ENCODE results near the gene COL6A5.
"Not testable (repeated sequence)": the region's sequence is repeated elsewhere in the genome, so short reads cannot be mapped to it uniquely, and the experiment has no call there.

Gene COL6A5, protein sequence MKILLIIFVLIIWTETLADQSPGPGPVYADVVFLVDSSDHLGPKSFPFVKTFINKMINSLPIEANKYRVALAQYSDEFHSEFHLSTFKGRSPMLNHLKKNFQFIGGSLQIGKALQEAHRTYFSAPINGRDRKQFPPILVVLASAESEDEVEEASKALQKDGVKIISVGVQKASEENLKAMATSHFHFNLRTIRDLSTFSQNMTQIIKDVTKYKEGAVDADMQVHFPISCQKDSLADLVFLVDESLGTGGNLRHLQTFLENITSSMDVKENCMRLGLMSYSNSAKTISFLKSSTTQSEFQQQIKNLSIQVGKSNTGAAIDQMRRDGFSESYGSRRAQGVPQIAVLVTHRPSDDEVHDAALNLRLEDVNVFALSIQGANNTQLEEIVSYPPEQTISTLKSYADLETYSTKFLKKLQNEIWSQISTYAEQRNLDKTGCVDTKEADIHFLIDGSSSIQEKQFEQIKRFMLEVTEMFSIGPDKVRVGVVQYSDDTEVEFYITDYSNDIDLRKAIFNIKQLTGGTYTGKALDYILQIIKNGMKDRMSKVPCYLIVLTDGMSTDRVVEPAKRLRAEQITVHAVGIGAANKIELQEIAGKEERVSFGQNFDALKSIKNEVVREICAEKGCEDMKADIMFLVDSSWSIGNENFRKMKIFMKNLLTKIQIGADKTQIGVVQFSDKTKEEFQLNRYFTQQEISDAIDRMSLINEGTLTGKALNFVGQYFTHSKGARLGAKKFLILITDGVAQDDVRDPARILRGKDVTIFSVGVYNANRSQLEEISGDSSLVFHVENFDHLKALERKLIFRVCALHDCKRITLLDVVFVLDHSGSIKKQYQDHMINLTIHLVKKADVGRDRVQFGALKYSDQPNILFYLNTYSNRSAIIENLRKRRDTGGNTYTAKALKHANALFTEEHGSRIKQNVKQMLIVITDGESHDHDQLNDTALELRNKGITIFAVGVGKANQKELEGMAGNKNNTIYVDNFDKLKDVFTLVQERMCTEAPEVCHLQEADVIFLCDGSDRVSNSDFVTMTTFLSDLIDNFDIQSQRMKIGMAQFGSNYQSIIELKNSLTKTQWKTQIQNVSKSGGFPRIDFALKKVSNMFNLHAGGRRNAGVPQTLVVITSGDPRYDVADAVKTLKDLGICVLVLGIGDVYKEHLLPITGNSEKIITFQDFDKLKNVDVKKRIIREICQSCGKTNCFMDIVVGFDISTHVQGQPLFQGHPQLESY (N-terminal part only)

DNA sequence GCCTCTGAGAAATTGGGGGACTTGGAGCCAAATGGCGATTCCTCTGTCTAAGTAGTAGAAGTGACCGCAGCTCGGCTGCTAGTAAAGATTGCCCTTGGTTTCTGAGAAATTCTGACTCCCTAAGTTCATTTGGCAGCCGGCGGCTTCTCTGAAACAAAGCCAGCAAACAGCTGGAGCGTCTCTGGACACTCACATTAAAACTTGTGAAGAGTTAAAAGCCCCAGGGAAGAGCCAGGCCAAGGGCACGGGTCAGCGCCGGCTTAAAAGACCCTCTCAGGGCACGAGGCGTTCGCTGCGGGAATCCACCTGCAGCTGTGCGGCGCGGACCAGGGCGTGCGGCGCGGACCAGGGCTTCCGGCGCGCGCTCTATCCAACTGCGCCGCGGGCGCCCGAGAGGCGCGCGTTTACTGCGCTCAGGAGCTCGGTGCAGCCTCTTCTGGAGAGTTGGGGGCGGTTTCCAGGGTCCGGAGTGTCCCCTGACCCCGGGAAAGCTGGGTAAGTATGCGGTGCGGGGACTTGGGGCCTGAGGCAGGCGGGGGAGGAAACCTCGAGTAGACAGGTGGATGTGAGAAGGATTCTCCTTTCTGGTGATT is at the start of gene COL6A5:
COL6A5 (plus strand) TSS at position 186 of the 593 bp plus-strand sequence. CDS start 27,967 bp downstream, outside the sequence.
- no peak for DNase-seq

DNA sequence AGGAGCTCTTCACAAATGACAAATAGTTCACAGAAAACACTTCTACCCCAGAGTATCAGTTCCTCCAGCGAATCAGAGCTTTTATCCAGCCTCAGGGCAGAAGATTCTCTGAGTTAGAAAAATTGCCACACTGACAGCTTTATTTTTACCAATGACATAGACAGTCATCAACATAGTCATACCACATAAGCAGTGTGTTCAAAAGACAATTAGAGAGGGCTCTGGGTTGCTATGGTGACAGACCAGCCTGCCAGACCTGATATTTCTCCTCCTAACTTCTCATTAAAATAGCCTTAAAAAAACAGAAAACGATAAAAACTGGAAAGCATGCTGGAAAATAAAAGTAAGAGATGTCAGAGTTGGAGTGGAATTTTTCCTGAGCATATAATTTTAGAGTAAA is 45.9 kb upstream of the COL6A5 start:
- no peak for DNase-seq

DNA sequence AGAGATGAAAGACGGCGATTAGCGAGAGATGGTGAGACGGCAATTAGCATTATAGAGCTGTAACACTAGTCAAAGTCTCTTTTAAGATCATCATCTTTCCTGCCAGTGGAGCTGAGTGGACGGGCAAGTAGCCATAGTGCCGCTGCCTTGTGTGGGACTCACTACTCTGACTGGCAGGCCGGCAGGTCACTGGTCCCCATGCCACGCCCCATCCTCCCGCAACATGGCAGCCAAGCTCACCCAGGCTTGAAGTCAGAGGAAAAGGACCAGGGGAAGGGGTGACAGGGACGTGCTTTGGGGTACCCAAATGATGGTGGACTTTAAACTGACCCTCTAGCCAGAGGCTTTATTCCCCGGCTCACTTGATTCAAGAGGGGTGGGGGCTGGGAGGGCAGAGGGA is 44.6 kb upstream of the COL6A5 start:
- no peak for DNase-seq

DNA sequence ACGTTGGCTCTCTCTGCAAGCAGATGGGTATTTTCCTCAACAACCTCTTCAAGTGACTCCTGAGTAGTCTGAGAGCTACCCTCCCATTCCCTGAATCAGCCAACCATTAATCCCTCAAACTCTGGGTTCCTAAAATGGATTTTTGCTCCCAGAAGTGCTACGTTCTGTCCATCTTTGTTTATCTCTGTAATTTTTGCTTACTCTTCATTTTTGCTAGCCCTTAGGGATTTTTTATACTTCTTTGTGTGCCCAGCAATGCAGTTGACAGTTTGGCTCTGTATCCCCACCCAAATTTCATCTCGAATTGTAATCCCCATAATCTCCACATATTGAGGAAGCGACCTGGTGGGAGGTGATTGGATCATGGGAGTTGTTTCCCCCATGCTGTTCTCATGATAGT is 35.4 kb upstream of the COL6A5 start:
- DNase-seq: no peak

DNA sequence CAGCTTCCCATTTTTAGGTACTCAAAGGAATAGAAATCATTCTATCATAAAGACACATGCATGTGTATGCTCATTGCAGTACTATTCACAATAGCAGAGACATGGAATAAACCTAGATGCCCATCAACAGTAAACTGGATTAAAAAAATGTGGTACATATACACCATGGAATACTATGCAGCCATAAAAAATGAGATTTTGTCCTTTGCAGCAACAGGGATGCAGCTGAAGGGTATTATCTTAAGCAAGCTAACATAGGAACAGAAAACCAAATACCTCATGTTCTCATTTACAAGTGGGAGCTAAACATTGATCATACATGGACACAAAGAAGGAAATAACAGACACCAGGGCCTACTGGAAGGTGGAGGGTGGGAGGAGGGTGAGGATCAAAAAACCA is 33.1 kb upstream of the COL6A5 start:
- DNase-seq: no peak

DNA sequence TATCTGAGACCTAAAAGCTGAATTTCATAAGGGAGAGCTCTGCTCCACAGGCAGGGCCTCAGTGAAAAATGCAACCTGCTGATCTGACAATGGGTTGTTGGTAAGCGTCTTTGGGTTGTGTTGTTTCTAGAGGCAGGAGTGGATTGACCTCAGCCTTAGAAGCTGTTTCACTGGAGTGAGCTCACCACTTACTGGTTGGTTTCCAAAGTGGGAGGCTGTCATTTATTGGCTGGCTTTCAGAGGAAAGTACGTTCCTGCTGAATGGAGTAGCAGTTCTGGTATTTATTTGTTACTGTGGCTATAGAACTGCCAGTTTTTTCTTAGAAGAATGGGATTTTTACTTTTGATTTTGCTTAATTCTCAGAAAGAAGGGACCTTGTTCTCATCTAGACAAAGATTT is 29.3 kb upstream of the COL6A5 start:
- no peak for DNase-seq

DNA sequence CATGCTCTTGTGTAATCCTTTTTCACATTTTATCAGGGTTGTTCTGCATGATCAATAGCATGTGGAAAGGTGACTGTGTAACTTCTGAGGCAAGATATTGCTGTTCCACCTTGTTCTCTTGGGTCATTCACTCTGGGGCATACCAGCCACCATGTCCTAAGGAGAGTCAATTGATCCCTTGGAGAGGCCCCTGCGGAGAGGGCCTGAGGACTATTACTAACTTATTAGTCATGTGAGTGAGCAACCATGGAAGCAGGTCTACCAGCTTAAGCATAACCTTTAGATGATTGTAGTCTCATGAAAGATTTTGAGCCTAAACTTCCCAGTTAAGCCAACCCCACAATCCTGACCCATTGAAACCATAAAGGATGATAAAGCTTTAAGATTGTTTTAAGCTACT is 22.0 kb upstream of the COL6A5 start:
- no peak for DNase-seq

DNA sequence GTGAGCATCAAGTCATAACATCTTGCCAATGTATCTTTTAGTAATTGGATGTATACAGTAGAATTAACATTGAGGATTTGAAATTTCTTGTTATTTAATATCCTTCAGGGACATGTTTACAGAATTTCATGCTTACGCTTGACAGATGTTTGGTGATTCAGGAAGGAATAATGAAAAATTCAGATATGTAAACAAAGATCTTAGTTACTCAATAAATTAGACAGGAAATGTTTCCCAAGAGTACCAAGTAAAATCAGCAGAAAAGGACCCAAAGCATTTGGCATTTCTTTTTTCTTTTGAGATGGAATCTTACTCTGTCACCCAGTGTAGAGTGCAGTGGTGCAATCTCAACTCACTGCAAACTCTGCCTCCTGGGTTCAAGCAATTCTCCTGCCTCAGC is 4.7 kb upstream of the COL6A5 start:
- DNase-seq: no peak

DNA sequence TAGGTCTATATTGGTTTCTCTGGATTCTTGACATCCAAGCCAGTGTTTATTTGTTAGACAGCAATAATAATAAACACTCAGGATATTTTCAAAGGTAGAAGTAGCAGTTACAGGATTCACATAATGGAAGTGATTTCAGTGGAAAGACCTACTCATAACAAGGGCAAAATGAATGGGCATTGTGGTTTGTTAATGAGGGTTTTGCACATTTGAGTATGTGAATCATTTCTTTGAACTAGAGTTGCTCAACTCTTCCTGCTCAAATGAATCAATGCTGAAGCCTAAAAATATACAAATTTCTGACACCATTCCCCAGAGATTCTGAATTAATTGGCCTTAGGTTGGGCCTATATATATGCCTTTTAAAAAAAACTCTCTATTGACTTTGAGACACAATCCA is 4.1 kb upstream of the COL6A5 start:
- DNase-seq: no peak

DNA sequence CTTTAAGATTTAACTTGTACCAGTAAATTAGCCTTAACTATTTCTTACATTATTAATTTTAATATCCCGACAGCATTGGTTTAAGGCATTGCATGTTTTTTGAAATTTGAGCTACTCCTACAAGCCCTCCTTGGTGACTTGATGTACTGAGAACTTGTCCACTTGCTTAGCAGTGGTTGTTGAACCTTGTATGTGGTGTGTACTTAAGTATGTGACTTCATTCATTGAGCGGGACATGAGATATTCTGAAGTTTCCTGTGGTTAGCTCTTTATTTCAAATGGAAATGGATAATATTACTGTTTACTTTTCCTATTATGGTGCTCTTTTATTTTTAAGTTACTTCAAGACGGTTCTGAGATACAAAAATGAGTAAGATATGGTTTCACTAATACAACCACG is 3.6 kb upstream of the COL6A5 start:
- DNase-seq: no peak

DNA sequence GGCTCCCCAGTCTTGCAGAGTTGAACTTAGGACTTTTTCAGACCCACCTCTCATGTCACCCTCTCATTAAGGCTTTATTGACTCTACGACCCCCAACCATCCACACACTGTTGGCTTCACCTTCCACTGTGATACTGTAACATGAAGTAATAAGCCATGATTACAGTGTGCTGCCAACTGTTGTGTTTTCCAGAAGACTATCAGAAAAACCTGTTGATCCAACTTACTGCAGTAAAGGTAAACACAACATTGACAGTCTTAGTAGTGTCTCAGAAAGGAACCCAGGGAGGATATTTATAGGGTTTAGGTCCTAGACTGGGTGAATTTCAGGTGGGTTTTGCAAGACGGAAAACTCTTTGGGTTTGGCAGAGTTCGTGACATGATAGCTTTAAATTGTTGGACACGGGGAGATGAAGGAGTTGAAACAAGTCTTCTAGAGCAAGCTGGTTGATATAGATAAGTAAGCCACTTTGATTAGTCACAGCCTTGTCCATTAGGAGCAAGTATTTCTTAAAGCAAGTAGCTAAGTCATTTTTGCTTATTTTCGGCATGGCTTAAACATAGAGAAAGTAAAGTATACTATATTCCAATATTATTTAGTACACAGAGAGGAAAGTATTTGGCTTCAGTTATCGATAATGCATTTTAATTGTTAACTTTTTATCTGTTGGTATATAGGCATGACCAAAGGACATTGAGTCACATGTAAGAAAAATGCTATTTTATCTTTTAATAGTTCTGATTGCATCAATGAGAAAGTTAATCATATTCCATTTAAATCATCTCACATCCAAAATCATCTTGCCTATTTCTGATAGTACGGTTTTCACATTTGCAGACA is 2.4 kb upstream of the COL6A5 start:
- no peak for DNase-seq

DNA sequence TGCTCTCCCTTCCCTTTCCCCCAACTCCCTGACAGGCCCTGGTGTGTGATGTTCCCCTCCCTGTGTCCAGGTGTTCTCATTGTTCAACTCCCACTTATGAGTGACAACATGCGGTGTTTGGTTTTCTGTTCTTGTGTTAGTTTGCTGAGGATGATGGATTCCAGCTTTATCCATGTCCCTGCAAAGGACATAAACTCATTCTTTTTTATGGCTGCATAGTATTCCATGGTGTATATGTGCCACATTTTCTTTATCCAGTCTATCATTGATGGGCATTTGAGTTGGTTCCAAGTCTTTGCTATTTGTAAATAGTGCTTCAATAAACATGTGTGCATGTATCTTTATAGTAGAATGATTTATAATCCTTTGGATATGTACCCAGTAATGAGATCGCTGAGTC is 2.8 kb downstream of the COL6A5 start:
- not testable (repeated sequence) for DNase-seq

DNA sequence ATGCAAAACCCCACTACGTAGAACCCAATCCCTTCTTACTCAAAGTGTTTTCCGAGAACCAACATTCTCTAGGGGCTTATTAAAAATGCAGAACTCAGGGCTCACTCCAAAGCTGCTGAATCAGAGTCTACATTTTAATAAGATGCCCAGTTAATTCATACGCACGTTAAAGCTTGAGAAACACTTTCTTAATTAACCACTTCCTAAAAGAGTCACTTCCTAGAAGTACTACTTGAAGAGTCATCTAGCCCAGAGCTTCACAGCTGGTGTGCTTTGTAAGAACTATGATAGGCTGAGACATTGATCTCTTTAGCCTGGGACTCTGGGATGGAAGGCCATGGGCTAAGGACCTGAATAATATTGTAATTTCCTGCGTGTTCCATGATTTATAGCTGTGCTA is 9.0 kb downstream of the COL6A5 start:
- no peak for DNase-seq

DNA sequence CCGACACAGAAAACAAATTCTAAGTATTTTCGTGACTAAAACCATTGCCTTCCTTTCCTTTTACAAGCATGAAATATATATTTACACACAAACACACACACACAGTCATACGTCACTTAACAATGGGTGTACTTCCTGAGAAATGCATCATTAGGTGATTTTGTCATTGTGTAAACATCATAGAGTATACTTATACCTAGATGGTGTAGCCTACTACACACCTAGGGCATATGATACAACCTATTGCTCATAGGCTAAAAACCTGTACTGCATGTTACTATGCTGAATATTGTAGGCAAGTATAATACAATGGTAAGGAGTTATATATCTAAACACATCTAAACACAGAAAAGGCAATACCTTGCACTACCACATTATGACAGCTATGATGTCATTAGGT is 28.6 kb downstream of the COL6A5 start:
- no peak for DNase-seq

DNA sequence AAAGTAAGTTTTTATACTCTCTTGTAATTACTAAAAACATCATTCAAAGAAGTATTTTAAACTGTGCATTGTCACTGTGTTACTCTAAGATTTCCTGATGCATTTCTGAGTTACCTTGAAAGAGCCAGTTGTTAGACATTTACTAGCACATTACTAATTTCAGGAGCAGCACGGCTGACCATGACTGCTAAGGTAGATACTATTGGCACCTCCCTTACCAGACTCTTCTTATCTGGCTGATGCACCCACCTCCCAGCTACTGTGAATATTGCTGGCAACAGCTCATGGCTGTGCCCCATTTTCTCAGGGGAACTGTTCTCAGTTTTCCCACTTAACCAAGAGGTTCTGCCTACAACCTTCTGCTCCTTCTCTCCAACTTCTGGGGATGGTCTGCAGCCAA is 29.4 kb downstream of the COL6A5 start:
- no peak for DNase-seq

DNA sequence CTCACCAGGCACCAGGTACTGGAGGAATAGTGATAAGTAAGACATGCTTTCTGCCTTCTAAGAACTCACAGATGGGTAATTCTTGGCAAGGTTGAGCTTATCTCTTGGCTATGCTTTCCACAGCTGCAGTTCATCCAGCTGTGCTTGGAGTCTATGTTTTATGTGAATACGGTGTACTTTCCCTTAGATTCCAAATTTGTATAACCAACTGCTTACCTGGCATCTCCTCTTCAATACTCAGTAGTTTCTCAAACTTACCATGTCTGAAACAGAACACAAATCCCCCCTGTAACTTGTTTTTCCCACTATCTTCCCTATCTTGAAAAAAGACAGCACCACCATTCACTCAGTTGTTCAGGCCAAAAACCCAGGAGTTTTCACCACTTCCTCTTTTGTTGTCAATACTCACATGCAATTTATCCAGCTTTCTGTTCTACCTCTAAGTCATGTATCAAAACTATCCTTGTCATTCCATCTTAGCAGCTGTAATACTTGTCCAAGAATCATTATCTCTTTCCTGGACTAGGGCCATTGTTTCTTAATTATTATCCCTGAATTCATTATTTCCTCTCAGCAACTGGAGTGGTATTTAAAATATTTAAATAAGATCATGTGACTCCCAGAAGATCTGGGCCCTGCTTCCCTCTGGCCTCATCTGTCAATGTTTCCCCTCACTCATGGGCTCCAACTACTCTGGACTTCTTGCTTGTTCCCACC is 32.6 kb downstream of the COL6A5 start:
- no peak for DNase-seq

DNA sequence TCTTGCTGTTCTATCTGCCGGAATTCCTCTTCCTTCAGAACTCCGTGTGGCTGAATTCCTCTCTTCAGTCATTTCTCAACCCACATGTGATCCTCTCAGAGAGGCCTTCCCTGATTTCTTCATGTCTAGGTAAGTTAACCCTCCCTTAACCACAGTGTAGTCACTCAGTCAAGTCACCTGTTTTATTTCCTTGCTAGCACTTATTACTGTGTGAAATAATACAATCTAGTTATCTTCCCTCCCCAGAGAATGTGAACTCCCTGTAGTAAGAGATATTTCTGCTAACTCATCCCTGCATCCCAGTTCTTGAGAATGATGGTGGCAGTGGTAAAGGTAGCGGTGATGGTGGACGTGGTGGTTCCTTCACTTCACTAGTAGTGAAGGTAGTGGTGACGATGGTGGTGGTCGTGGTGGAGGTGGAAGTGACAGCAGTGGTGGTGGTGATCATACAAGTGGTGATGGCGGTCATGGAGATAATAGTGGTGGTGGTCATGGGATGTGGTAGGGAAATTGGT is 33.3 kb downstream of the COL6A5 start:
- no peak for DNase-seq

DNA sequence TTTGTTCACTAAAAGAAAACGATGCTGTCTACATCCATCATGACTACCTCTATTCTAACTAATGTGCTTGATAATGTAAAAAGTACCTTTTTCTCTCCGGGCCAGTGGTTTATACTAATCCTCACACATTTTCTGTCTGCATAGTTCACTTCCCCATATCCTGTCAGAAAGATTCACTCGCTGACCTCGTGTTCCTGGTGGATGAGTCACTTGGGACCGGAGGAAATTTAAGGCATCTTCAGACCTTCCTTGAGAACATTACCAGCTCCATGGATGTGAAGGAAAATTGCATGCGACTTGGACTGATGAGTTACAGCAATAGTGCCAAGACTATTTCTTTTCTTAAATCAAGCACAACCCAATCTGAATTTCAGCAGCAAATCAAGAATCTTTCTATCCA is 33.8 kb downstream of the COL6A5 start:
- no peak for DNase-seq

DNA sequence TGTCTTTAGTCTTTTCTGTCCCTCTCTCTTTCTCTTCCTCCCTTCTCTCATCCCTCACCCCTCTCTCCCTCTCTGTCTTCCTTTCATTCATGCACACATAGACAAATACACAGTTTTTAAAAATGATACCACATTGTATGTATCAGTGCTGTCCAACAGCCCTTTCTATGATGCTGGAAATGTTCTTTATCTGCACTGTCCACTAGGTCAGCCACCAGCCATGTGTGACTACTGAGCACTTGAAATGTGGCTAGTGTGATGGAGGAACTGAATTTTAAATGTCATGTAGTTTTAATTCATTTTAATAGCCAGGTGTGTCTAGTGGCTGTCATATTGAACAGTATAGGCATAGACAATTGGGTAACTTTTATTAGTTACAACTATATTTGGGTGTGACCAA is 34.9 kb downstream of the COL6A5 start:
- no peak for DNase-seq

DNA sequence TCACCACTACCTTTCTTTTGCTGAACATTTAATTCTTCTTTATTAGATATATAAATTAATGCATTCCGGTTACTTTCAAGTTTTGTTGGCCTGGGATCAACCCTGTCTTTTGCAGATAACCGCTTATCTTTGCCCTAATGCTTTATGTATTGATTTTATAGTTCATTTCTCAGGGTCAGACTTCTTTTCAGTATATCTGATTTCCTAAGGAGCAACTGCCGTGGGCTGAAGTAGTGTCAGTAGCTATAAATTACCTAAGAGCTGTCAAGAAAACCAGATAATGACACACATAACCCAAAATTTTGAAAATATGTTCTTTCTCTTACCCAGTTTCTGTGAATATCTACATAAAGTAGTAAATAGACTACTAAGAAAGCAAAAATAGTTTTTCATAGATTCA is 38.0 kb downstream of the COL6A5 start:
- DNase-seq: no peak

DNA sequence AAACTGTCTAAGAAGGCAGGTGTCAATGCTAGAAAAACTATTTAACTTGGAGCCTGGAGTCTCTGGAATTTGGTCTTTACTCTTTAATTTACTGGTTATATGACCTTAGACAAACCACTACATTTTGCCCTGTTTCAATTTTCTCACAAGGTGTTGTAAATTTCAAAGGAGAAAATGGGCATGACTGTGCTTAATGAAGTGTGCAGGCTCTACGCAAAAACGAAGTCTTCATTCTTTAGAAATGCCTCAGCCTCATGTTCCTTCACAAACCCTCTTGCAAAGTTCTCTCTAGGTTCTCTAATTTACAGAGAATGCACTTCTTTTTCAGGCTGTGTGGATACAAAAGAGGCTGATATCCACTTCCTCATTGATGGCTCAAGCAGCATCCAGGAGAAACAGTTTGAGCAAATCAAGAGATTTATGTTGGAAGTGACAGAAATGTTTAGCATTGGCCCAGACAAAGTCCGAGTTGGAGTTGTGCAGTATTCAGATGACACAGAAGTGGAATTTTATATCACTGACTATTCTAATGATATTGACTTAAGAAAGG is 39.1 kb downstream of the COL6A5 start:
- DNase-seq: no peak

Data from stimulated activated naive CD4-positive, alpha-beta T cell treated with Interleukin-2 at 50 U/mL for 16 hours (primary cell).